Right atrium auricular region (tissue), 2 donors: ENCODE data around the gene FRMD4A. TPM values are rescaled to one million over a fixed set of nuclear protein-coding genes. Genes with fewer than 3 reads are reported as not detected.
"Not testable (repeated sequence)": the region's sequence is repeated elsewhere in the genome, so short reads cannot be mapped to it uniquely, and the experiment has no call there.

Experiments
- DNase-seq: peaks from one replicate; pipeline ENCODE4 v3.0.0-alpha.2; 2019; ENCODE audit warnings: low spot score
- H3K27ac ChIP-seq, 2 donors: fragments of 200-600 bp; sonication (generic); 1 replicate in 1 of 2; 2 replicates in 1 of 2; pipeline ENCODE4 v1.5.1; 2016 to 2019
- H3K27me3 ChIP-seq, 2 donors: fragments of 200-600 bp; sonication (generic); one replicate each; pipeline versions ENCODE4 v1.5.1 to v1.6.0; 2017 to 2019
- H3K36me3 ChIP-seq: fragments of 200-600 bp; sonication (generic); one replicate; pipeline ENCODE4 v1.5.1; 2016
- H3K4me1 ChIP-seq, 2 donors: fragments of 200-600 bp; sonication (generic); one replicate each; pipeline versions ENCODE4 v1.5.1 to v1.6.0; 2017 to 2019
- H3K4me3 ChIP-seq, 2 donors: fragments of 200-600 bp; sonication (generic); 1 replicate in 1 of 2; 2 replicates in 1 of 2; pipeline ENCODE4 v1.5.1; 2017 to 2019; ENCODE audit warnings: mild to moderate bottlenecking in 1 of 2, moderate library complexity in 1 of 2
- H3K9me3 ChIP-seq, 2 donors: fragments of 200-600 bp; sonication (generic); one replicate each; pipeline ENCODE4 v1.5.1; 2019
- total RNA-seq, 2 donors: library from RNA; depleted of rRNA; stranded (reverse); fragments of >200 nt; gene quantifications; one replicate each; pipeline ENCODE4 v1.1.0, GENCODE V29; 2016
- TF ChIP-seq, protein P1 (sequence below), 2 donors: fragments of 200-600 bp; sonication (generic); IDR thresholded peaks; one replicate each; pipeline ENCODE4 v1.5.1; 2019; ENCODE audit warnings: antibody characterized with exemption in 2 of 2

FRMD4A gene
- total RNA-seq, 2 donors from 2014 or later: 15.9 to 22.9 TPM

GRCh38 chr10:14235566-14236195, 95.0 kb downstream of the FRMD4A start:
- Histone ChIP-seq H3K9me3 (no peaks in the 10 kb centered on the region), H3K27ac (no peak overlapping the region), H3K27me3 (no peaks in the 10 kb centered on the region), H3K4me3 (no peak overlapping the region), H3K4me1 (no peaks in the 10 kb centered on the region), H3K36me3 (no peaks in the 10 kb centered on the region)
- TF ChIP-seq, protein P1, sequence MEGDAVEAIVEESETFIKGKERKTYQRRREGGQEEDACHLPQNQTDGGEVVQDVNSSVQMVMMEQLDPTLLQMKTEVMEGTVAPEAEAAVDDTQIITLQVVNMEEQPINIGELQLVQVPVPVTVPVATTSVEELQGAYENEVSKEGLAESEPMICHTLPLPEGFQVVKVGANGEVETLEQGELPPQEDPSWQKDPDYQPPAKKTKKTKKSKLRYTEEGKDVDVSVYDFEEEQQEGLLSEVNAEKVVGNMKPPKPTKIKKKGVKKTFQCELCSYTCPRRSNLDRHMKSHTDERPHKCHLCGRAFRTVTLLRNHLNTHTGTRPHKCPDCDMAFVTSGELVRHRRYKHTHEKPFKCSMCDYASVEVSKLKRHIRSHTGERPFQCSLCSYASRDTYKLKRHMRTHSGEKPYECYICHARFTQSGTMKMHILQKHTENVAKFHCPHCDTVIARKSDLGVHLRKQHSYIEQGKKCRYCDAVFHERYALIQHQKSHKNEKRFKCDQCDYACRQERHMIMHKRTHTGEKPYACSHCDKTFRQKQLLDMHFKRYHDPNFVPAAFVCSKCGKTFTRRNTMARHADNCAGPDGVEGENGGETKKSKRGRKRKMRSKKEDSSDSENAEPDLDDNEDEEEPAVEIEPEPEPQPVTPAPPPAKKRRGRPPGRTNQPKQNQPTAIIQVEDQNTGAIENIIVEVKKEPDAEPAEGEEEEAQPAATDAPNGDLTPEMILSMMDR (IDR thresholded peaks at IDR 0.05): no peak
- DNase-seq: no peak

- no peak for DNase-seq
- Histone ChIP-seq H3K9me3 (no peaks in the 10 kb centered on the region), H3K27me3 (no peaks in the 10 kb centered on the region), H3K4me1 (no peaks in the 10 kb centered on the region), H3K27ac (no peak overlapping the region), H3K4me3 (no peak overlapping the region), H3K36me3 (no peaks in the 10 kb centered on the region)
- TF ChIP-seq, protein P1 (IDR thresholded peaks at IDR 0.05): no peak
These were observed 97.2 kb downstream of the FRMD4A start for GRCh38 chr10:14233566-14233965.

- DNase-seq, H3K9me3 ChIP-seq, H3K36me3 ChIP-seq, H3K27me3 ChIP-seq, H3K27ac ChIP-seq, H3K4me3 ChIP-seq, H3K4me1 ChIP-seq: not testable (repeated sequence)
These were observed 101.9 kb downstream of the FRMD4A start for GRCh38 chr10:14228798-14229197.

- TF ChIP-seq, protein P1 (IDR thresholded peaks at IDR 0.05): no peak
- Histone ChIP-seq H3K9me3 (no peaks in the 10 kb centered on the region), H3K27me3 (no peaks in the 10 kb centered on the region), H3K4me3 (no peak overlapping the region), H3K4me1 (no peaks in the 10 kb centered on the region), H3K36me3 (no peaks in the 10 kb centered on the region), H3K27ac (no peak overlapping the region)
- DNase-seq: peak; percentile 4
These were observed 105.3 kb downstream of the FRMD4A start for GRCh38 chr10:14225379-14225778.

DNA sequence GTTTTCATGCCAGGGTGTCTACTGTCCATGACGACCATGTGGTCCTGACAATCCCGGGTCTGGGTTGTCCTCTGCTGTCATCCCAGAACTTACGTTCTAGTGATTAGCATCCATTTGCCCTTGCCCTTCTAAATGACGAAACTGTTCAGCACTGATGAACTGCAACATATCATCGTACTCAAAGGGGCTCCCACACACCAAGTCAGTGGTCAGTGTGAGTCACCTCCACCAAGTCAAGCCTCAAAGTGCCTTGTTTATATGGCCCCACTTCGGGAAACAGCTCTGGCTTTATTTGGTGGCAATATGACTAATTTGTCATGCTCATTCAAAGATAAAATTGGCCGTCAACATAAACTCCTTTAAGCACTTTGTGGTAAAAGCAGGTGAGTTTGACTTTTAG, 110.7 kb downstream of the FRMD4A start:
- TF ChIP-seq, protein P1 (IDR thresholded peaks at IDR 0.05): no peak
- Histone ChIP-seq H3K9me3 (no peaks in the 10 kb centered on the region), H3K4me1 (no peaks in the 10 kb centered on the region), H3K4me3 (no peak overlapping the region), H3K36me3 (no peaks in the 10 kb centered on the region), H3K27me3 (no peaks in the 10 kb centered on the region), H3K27ac (no peak overlapping the region)
- peak; percentile 7 for DNase-seq

DNA sequence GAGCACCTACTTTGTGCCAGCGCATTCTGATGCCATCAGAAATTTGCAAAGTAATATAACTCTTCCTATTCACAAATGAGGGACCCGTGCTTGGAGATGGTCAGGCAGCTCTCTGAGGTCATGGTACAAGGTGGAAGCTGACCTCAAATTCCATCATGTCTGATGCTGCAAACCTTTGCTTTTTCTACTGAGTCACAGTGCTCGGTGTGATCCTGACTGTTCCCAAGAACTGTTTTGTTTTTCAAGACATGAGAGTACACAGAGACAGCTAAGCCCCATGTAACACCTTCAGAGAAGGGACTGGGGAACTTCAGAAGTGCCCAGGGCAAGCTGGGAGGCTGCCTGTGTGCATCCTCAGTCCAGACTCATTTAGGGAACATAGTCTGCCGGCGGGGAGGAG, 111.3 kb downstream of the FRMD4A start:
- peak; percentile 16 for DNase-seq
- TF ChIP-seq, protein P1 (IDR thresholded peaks at IDR 0.05): no peak
- Histone ChIP-seq H3K36me3 (no peaks in the 10 kb centered on the region), H3K4me3 (no peak overlapping the region), H3K9me3 (no peaks in the 10 kb centered on the region), H3K27me3 (no peaks in the 10 kb centered on the region), H3K4me1 (no peaks in the 10 kb centered on the region), H3K27ac (no peak overlapping the region)
